Ishikawa (cell line): ENCODE data around the gene USP38.

Experiments used
- CEBPB ChIP-seq: IDR thresholded peaks from 2 replicates; pipeline ENCODE4 v1.6.1; 2012
- CREB1 ChIP-seq: IDR thresholded peaks from 2 replicates; pipeline ENCODE4 v1.6.1; 2012; ENCODE audit warnings: low read depth
- EGR1 ChIP-seq: IDR thresholded peaks from 2 replicates; pipeline ENCODE4 v1.6.1; 2012
- EP300 ChIP-seq: IDR thresholded peaks from 2 replicates; pipeline ENCODE4 v1.6.1; 2012; ENCODE audit warnings: borderline replicate concordance
- FOXM1 ChIP-seq: IDR thresholded peaks from 2 replicates; pipeline ENCODE4 v1.6.1; 2012; ENCODE audit warnings: low read depth, borderline replicate concordance
- NFIC ChIP-seq: IDR thresholded peaks from 2 replicates; pipeline ENCODE4 v1.6.1; 2012
- RAD21 ChIP-seq: IDR thresholded peaks from 2 replicates; pipeline ENCODE4 v1.6.1; 2012; ENCODE audit warnings: low read depth
- TAF1 ChIP-seq: IDR thresholded peaks from 2 replicates; pipeline ENCODE4 v1.6.1; 2012; ENCODE audit warnings: low read depth, mild to moderate bottlenecking
- TCF12 ChIP-seq: IDR thresholded peaks from 2 replicates; pipeline ENCODE4 v1.6.1; 2012; ENCODE audit warnings: low read depth
- TEAD4 ChIP-seq: IDR thresholded peaks from 2 replicates; pipeline ENCODE4 v1.6.1; 2012
- USF1 ChIP-seq: IDR thresholded peaks from 2 replicates; pipeline ENCODE4 v1.6.1; 2012
- YY1 ChIP-seq: IDR thresholded peaks from 2 replicates; pipeline ENCODE4 v1.6.1; 2012; ENCODE audit warnings: low read depth
- ZBTB7A ChIP-seq: IDR thresholded peaks from 2 replicates; pipeline ENCODE4 v1.6.1; 2012; ENCODE audit warnings: low read depth
- TF ChIP-seq, protein P1 (sequence below): IDR thresholded peaks from 2 replicates; pipeline ENCODE4 v1.6.1; 2012; ENCODE audit warnings: low read depth, mild to moderate bottlenecking
- TF ChIP-seq, protein P2 (sequence below): IDR thresholded peaks from 2 replicates; pipeline ENCODE4 v1.6.1; 2012

The USP38 gene

GRCh38 chr4:143189528-143189927 lies 4.8 kb downstream of the USP38 start:
- no peak for TF ChIP-seq TCF12

DNA sequence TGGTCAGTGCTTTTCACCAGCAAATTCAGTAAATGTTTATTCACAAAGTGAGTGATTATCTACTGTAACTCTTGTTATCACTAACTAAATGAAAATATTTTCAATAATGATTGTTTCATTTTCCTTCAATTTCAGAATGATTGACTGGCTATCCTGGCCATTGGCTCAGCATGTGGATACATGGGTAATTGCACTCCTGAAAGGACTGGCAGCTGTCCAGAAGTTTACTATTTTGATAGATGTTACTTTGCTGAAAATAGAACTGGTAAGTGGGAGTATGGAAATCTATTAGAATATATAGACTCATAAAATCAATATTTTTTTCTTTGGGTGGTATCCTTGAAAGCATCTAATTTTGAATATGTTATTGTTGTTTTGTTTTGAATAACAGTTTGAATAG lies 10.9 kb downstream of the USP38 start:
- TF ChIP-seq, protein P1, sequence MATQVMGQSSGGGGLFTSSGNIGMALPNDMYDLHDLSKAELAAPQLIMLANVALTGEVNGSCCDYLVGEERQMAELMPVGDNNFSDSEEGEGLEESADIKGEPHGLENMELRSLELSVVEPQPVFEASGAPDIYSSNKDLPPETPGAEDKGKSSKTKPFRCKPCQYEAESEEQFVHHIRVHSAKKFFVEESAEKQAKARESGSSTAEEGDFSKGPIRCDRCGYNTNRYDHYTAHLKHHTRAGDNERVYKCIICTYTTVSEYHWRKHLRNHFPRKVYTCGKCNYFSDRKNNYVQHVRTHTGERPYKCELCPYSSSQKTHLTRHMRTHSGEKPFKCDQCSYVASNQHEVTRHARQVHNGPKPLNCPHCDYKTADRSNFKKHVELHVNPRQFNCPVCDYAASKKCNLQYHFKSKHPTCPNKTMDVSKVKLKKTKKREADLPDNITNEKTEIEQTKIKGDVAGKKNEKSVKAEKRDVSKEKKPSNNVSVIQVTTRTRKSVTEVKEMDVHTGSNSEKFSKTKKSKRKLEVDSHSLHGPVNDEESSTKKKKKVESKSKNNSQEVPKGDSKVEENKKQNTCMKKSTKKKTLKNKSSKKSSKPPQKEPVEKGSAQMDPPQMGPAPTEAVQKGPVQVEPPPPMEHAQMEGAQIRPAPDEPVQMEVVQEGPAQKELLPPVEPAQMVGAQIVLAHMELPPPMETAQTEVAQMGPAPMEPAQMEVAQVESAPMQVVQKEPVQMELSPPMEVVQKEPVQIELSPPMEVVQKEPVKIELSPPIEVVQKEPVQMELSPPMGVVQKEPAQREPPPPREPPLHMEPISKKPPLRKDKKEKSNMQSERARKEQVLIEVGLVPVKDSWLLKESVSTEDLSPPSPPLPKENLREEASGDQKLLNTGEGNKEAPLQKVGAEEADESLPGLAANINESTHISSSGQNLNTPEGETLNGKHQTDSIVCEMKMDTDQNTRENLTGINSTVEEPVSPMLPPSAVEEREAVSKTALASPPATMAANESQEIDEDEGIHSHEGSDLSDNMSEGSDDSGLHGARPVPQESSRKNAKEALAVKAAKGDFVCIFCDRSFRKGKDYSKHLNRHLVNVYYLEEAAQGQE = no peak
- TF ChIP-seq EGR1 (no peak), CEBPB (no peak), FOXM1 (no peak), CREB1 (no peak), YY1 (no peak), ZBTB7A (no peak), RAD21 (no peak)
- TF ChIP-seq, protein P2, sequence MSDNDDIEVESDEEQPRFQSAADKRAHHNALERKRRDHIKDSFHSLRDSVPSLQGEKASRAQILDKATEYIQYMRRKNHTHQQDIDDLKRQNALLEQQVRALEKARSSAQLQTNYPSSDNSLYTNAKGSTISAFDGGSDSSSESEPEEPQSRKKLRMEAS = no peak

GRCh38 chr4:143196323-143196722 lies 11.6 kb downstream of the USP38 start:
- TF ChIP-seq, protein P2 = no peak
- TF ChIP-seq RAD21 (no peak), USF1 (no peak), YY1 (no peak), TEAD4 (no peak), ZBTB7A (no peak), TCF12 (no peak), TAF1 (no peak), EP300 (no peak), CREB1 (no peak), FOXM1 (no peak), EGR1 (no peak), CEBPB (no peak), NFIC (no peak)
- TF ChIP-seq, protein P1 = no peak

- TF ChIP-seq, protein P2 = no peak
- no peak for TF ChIP-seq TEAD4
- TF ChIP-seq YY1 = no peak
- no peak for TF ChIP-seq CREB1
- no peak for TF ChIP-seq RAD21
- no peak for TF ChIP-seq FOXM1
- no peak for TF ChIP-seq EP300
- no peak for TF ChIP-seq ZBTB7A
- no peak for TF ChIP-seq USF1
- TF ChIP-seq CEBPB = no peak
- TF ChIP-seq TCF12 = no peak
- TF ChIP-seq TAF1 = no peak
- TF ChIP-seq, protein P1 = no peak
- no peak for TF ChIP-seq NFIC
- TF ChIP-seq EGR1 = no peak
These were observed 14.8 kb downstream of the USP38 start for GRCh38 chr4:143199503-143199902.

DNA sequence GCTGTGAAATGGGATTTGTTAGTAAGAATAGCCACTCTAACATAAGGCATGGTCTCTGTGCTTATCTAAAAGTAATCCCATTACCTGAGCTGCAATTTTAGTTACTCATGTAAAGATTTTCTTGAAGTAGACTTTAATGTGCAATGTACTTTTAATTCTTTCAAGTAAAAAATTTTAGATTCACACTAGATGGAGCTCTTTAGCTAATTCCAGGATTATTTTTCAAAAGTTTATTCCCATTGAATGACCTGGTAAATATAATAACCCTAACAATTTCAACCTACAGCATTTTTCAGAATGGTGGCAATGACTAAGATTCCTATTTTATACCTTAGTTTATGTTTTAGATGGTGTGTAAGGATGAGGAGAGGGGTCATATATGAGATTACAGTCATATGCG lies 18.1 kb downstream of the USP38 start:
- no peak for TF ChIP-seq TCF12
- peak; percentile 22; the same call in 1 of the 2 replicates for TF ChIP-seq RAD21
